ENCODE data around the gene TNIK.

- TF ChIP-seq EZH2phosphoT487 (IDR thresholded peaks at IDR 0.05; ENCODE audit: borderline replicate concordance, low read length) = no peak
- TF ChIP-seq CTCF (conservative IDR thresholded peaks at IDR 0.05; ENCODE audit: low read depth, low read length) = no peak
- no peak for TF ChIP-seq EZH2 (IDR thresholded peaks at IDR 0.05; ENCODE audit: low read length, unreplicated experiment)
Observed at GRCh38 chr3:171261487-171261886, 198.7 kb downstream of the TNIK start.
